Mammary epithelial cell (primary cell): ENCODE data around the gene SH3D19.

Source experiments
- CTCF ChIP-seq, 2 donors: IDR thresholded peaks in 1 of 2; conservative IDR thresholded peaks in 1 of 2; 2 replicates each; pipeline ENCODE4 v1.5.1; 2011 to 2012; ENCODE audit warnings: inconsistent platforms in 2 of 2, low read length in 2 of 2, mild to moderate bottlenecking in 2 of 2, control low read depth in 1 of 2, low read depth in 1 of 2; ENCODE audit not compliant: insufficient read depth in 1 of 2; ENCODE audit errors: extremely low read depth in 1 of 2
- EZH2 ChIP-seq: IDR thresholded peaks from 2 replicates; pipeline ENCODE4 v1.6.1; 2012; ENCODE audit warnings: low read length, inconsistent platforms, borderline replicate concordance

DNA sequence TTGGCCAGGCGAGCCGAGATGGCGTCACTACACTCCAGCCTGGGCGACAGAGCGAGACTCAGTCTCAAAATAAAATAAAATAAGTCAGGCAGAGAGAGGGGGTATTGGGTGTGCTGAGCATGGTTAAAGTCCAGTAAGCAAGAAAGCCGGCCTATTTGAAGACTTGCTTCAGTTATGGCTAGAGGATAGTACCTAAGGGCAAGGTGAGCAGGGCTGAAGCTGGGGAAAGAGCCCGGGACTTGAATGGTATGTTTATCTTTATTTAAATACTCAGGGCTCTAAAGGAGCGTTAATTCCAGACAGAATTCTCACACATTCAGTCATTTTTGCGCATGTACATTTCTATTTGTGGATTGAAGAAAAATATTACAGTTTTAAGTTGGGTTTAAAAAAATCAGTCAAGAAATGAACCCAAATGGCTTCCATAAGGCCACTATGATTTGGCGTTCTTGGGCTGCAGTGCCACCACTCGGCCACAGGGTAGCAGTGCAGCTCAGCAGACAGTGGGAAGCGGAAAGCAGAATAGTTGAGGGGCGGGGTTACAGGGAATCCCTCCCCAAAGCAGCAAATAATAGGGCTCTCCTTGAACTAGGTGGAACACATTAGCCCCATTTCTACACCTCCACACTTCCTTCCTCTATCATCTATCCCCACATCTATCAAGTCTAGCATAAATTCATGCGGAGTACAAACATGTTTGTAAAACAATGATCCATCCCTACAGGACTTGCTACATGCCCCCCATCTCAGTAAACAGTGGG is 37.2 kb upstream of the SH3D19 start:
- TF ChIP-seq CTCF (conservative IDR thresholded peaks at IDR 0.05 in 1 of 2, IDR thresholded peaks at IDR 0.05 in 1 of 2; ENCODE audit: extremely low read depth in 1 of 2, insufficient read depth in 1 of 2, low read depth in 1 of 2, low read length in 2 of 2) (peak; percentile 99 to 100), EZH2 (no peak)
